ENCODE results near the gene RPN1. TPM values are rescaled to one million over a fixed set of nuclear protein-coding genes. Genes with fewer than 3 reads are reported as not detected.
"Not testable (repeated sequence)": the region's sequence is repeated elsewhere in the genome, so short reads cannot be mapped to it uniquely, and the experiment has no call there.

RPN1 gene
- total RNA-seq, 1 donor from 2014 or later: 250 TPM

- Mint-ChIP-seq H3K36me3 (ENCODE audit: low read depth, unreplicated experiment) (no peaks in the 10 kb centered on the region), H3K27me3 (ENCODE audit: unreplicated experiment) (peaks cover 2% of the 10 kb centered on the region), H3K4me3 (ENCODE audit: unreplicated experiment) (peak overlapping the region; percentile 79), H3K4me1 (ENCODE audit: unreplicated experiment) (peaks cover 3% of the 10 kb centered on the region), H3K27ac (ENCODE audit: unreplicated experiment) (peak overlapping the region; percentile 88), H3K9me3 (ENCODE audit: unreplicated experiment) (no peaks in the 10 kb centered on the region)
- DNase-seq (ENCODE audit: low spot score): peak; percentile 87
- peak; percentile 73 for TF ChIP-seq CTCF (IDR thresholded peaks at IDR 0.05; ENCODE audit: unreplicated experiment)
These were observed 30.2 kb upstream of the RPN1 start for GRCh38 chr3:128680603-128681368.

GRCh38 chr3:128679338-128679737, 28.7 kb upstream of the RPN1 start:
- H3K4me1 Mint-ChIP-seq (ENCODE audit: unreplicated experiment): peaks cover 3% of the 10 kb centered on the region
- H3K9me3 Mint-ChIP-seq (ENCODE audit: unreplicated experiment): no peaks in the 10 kb centered on the region
- H3K4me3 Mint-ChIP-seq (ENCODE audit: unreplicated experiment): no peak overlapping the region
- no peak for DNase-seq (ENCODE audit: low spot score)
- no peak for TF ChIP-seq CTCF (IDR thresholded peaks at IDR 0.05; ENCODE audit: unreplicated experiment)
- peaks cover 2% of the 10 kb centered on the region for H3K27me3 Mint-ChIP-seq (ENCODE audit: unreplicated experiment)
- H3K27ac Mint-ChIP-seq (ENCODE audit: unreplicated experiment): no peak overlapping the region
- no peaks in the 10 kb centered on the region for H3K36me3 Mint-ChIP-seq (ENCODE audit: low read depth, unreplicated experiment)

- not testable (repeated sequence) for H3K9me3 Mint-ChIP-seq (ENCODE audit: unreplicated experiment); H3K27me3 Mint-ChIP-seq (ENCODE audit: unreplicated experiment); H3K4me1 Mint-ChIP-seq (ENCODE audit: unreplicated experiment); H3K36me3 Mint-ChIP-seq (ENCODE audit: low read depth, unreplicated experiment); H3K27ac Mint-ChIP-seq (ENCODE audit: unreplicated experiment); DNase-seq (ENCODE audit: low spot score); H3K4me3 Mint-ChIP-seq (ENCODE audit: unreplicated experiment)
These were observed 25.2 kb upstream of the RPN1 start for GRCh38 chr3:128675802-128676201.

- Mint-ChIP-seq H3K4me3 (ENCODE audit: unreplicated experiment) (no peak overlapping the region), H3K36me3 (ENCODE audit: low read depth, unreplicated experiment) (no peaks in the 10 kb centered on the region), H3K27me3 (ENCODE audit: unreplicated experiment) (peaks cover 2% of the 10 kb centered on the region), H3K27ac (ENCODE audit: unreplicated experiment) (no peak overlapping the region), H3K9me3 (ENCODE audit: unreplicated experiment) (no peaks in the 10 kb centered on the region), H3K4me1 (ENCODE audit: unreplicated experiment) (no peaks in the 10 kb centered on the region)
- DNase-seq (ENCODE audit: low spot score): no peak
- TF ChIP-seq CTCF (IDR thresholded peaks at IDR 0.05; ENCODE audit: unreplicated experiment): no peak
These were observed 23.7 kb upstream of the RPN1 start for GRCh38 chr3:128674161-128674784.

GRCh38 chr3:128667641-128668040, 17.0 kb upstream of the RPN1 start:
- Mint-ChIP-seq H3K4me1 (ENCODE audit: unreplicated experiment) (peaks cover 2% of the 10 kb centered on the region), H3K4me3 (ENCODE audit: unreplicated experiment) (no peak overlapping the region), H3K9me3 (ENCODE audit: unreplicated experiment) (no peaks in the 10 kb centered on the region), H3K36me3 (ENCODE audit: low read depth, unreplicated experiment) (no peaks in the 10 kb centered on the region), H3K27me3 (ENCODE audit: unreplicated experiment) (no peaks in the 10 kb centered on the region), H3K27ac (ENCODE audit: unreplicated experiment) (no peak overlapping the region)
- TF ChIP-seq CTCF (IDR thresholded peaks at IDR 0.05; ENCODE audit: unreplicated experiment): no peak
- DNase-seq (ENCODE audit: low spot score): no peak

Measured in endothelial cell (in vitro differentiated cells).